OCI-LY1 (cell line): ENCODE results near the gene IL21.

Experiments used
- CTCF ChIP-seq: fragments of 200-600 bp; sonication (generic), shearing (Covaris generic); IDR thresholded peaks from 2 replicates; pipeline ENCODE4 v1.5.1; 2017; ENCODE audit warnings: mild to moderate bottlenecking, antibody characterized with exemption, low read length, moderate library complexity, mixed read lengths
- EZH2 ChIP-seq: fragments of 200-600 bp; sonication (generic), shearing (Covaris generic); IDR thresholded peaks from 2 replicates; pipeline ENCODE4 v1.8.0; 2017; ENCODE audit warnings: borderline replicate concordance, mixed run types, mild to moderate bottlenecking, antibody characterized with exemption, low read length, moderate library complexity, mixed read lengths

- TF ChIP-seq CTCF (no peak), EZH2 (no peak)
Observed at GRCh38 chr4:122633211-122633610, 12.3 kb upstream of the IL21 start.
